A673 (cell line): ENCODE results near the gene PKD2L2. TPM values are rescaled to one million over a fixed set of nuclear protein-coding genes. Genes with fewer than 3 reads are reported as not detected.

ENCODE experiments used
- BruUV-seq: library from RNA; stranded (reverse); fragments of 400-500 nt; replicated peaks from 2 replicates; lab custom pipeline; 2021; lab: Mats Ljungman, UMichigan
- CTCF ChIA-PET: fragments of 300-600 bp; sonication (Branson Sonifier 250); formaldehyde crosslinking; loops from one replicate; lab custom pipeline; 2022; ENCODE audit warnings: antibody characterized with exemption; lab: Charles Lee
- POLR2A ChIA-PET: fragments of 300-600 bp; sonication (Branson Sonifier 250); formaldehyde crosslinking; loops from one replicate; lab custom pipeline; 2022; ENCODE audit warnings: antibody characterized with exemption; ENCODE audit not compliant: low non-redundant PET; lab: Charles Lee
- DNase-seq: peaks from one replicate; pipeline ENCODE4 v3.0.0-alpha.2; 2015; ENCODE audit warnings: low spot score
- H3K27ac ChIP-seq: fragments of 200-600 bp; sonication (generic); 2 replicates; pipeline ENCODE4 v1.5.1; 2016; ENCODE audit warnings: mixed run types, low read depth, mild to moderate bottlenecking, mixed read lengths, antibody characterized with exemption, low read length; ENCODE audit not compliant: poor library complexity, severe bottlenecking
- H3K27me3 ChIP-seq: fragments of 200-600 bp; sonication (generic); replicated peaks from 2 replicates; pipeline ENCODE4 v1.6.1; 2017; ENCODE audit warnings: mixed run types, low read depth, mild to moderate bottlenecking, mixed read lengths, antibody characterized with exemption, low read length; ENCODE audit not compliant: insufficient read depth, poor library complexity
- H3K36me3 ChIP-seq: fragments of 200-600 bp; sonication (generic); 2 replicates; pipeline ENCODE4 v1.6.1; 2016; ENCODE audit warnings: mixed run types, mild to moderate bottlenecking, mixed read lengths, antibody characterized with exemption, low read length; ENCODE audit not compliant: insufficient read depth, poor library complexity, severe bottlenecking
- H3K4me1 ChIP-seq: fragments of 200-600 bp; sonication (generic); 2 replicates; pipeline ENCODE4 v1.6.1; 2017; ENCODE audit warnings: mixed run types, mild to moderate bottlenecking, mixed read lengths, antibody characterized with exemption, low read length; ENCODE audit not compliant: insufficient read depth, poor library complexity, severe bottlenecking
- H3K4me3 ChIP-seq: fragments of 200-600 bp; sonication (generic); 2 replicates; pipeline ENCODE4 v1.5.1; 2016; ENCODE audit warnings: low read depth, mixed run types, mild to moderate bottlenecking, mixed read lengths, low read length; ENCODE audit not compliant: poor library complexity, severe bottlenecking
- H3K9me3 ChIP-seq: fragments of 200-600 bp; sonication (generic); 2 replicates; pipeline ENCODE4 v1.6.1; 2016; ENCODE audit warnings: mixed run types, low read depth, mild to moderate bottlenecking, mixed read lengths, antibody characterized with exemption, low read length; ENCODE audit not compliant: poor library complexity, severe bottlenecking
- CTCF ChIP-seq: fragments of 300-800, 200-600 bp; sonication (generic); conservative IDR thresholded peaks from 2 replicates; pipeline ENCODE4 v1.5.1; 2017; ENCODE audit warnings: low read depth, mild to moderate bottlenecking, antibody characterized with exemption, low read length, moderate library complexity, mixed read lengths
- EZH2 ChIP-seq: fragments of 200-600 bp; sonication (generic); IDR thresholded peaks from 2 replicates; pipeline ENCODE4 v1.6.1; 2017; ENCODE audit warnings: borderline replicate concordance, low read depth, mild to moderate bottlenecking, mixed read lengths, antibody characterized with exemption, low read length; ENCODE audit not compliant: poor library complexity, severe bottlenecking
- intact Hi-C: fragments of 100-400 bp; cut with micrococcal nuclease; formaldehyde crosslinking; loops from one replicate; pipeline ENCODE4 v1.10.0; 2022; ENCODE audit not compliant: unreplicated experiment
- total RNA-seq: library from RNA; stranded (reverse); gene quantifications from 2 replicates; pipeline ENCODE4 v1.2.3, GENCODE V29; 2021

PKD2L2 gene
- total RNA-seq, 1 experiment from 2014 or later = not detected

GRCh38 chr5:137935694-137936093 is 46.4 kb downstream of the PKD2L2 start:
- CTCF ChIA-PET = no interaction called here
- no peak overlapping the region for H3K27ac ChIP-seq
- intact Hi-C loops = no loop called here
- H3K9me3 ChIP-seq = no peaks in the 10 kb centered on the region
- DNase-seq = no peak
- H3K4me3 ChIP-seq = no peak overlapping the region
- no TSS peak for BruUV-seq
- TF ChIP-seq CTCF (no peak), EZH2 (no peak)
- no peaks in the 10 kb centered on the region for H3K27me3 ChIP-seq
- peaks cover 9% of the 10 kb centered on the region for H3K4me1 ChIP-seq
- POLR2A ChIA-PET = no interaction called here
- peaks cover 30% of the 10 kb centered on the region for H3K36me3 ChIP-seq

- POLR2A ChIA-PET = no interaction called here
- CTCF ChIA-PET = no interaction called here
- Histone ChIP-seq H3K4me3 (no peak overlapping the region), H3K9me3 (no peaks in the 10 kb centered on the region), H3K27ac (no peak overlapping the region), H3K36me3 (peaks cover 54% of the 10 kb centered on the region), H3K4me1 (peaks cover 8% of the 10 kb centered on the region), H3K27me3 (no peaks in the 10 kb centered on the region)
- BruUV-seq = no TSS peak
- intact Hi-C loops = no loop called here
- no peak for DNase-seq
- TF ChIP-seq EZH2 (no peak), CTCF (no peak)
These were observed 48.9 kb downstream of the PKD2L2 start for GRCh38 chr5:137937994-137938750.

GRCh38 chr5:137938751-137939143 is 49.5 kb downstream of the PKD2L2 start:
- ChIA-PET POLR2A (no interaction called here), CTCF (no interaction called here)
- no peak for DNase-seq
- Histone ChIP-seq H3K27me3 (no peaks in the 10 kb centered on the region), H3K9me3 (no peaks in the 10 kb centered on the region), H3K4me1 (peaks cover 2% of the 10 kb centered on the region), H3K36me3 (peaks cover 54% of the 10 kb centered on the region), H3K27ac (no peak overlapping the region), H3K4me3 (no peak overlapping the region)
- TF ChIP-seq CTCF (no peak), EZH2 (no peak)
- BruUV-seq = no TSS peak
- intact Hi-C loops = no loop called here
